Measurements from ENCODE around the gene COPE. TPM values are rescaled to one million over a fixed set of nuclear protein-coding genes. Genes with fewer than 3 reads are reported as not detected.

COPE gene
- total and polyA plus RNA-seq, 2 experiments from 2014 or later: 322 to 347 TPM

GRCh38 chr19:18929311-18929710 is 10.1 kb upstream of the COPE start:
- Histone ChIP-seq H2AFZ (no peak overlapping the region), H3K27me3 (replicated peaks; ENCODE audit: insufficient read depth) (no peaks in the 10 kb centered on the region), H3K27ac (no peak overlapping the region), H3K4me1 (ENCODE audit: insufficient read depth) (no peaks in the 10 kb centered on the region), H3K9me2 (ENCODE audit: insufficient read depth) (no peaks in the 10 kb centered on the region), H3K9ac (no peak overlapping the region), H3F3A (ENCODE audit: insufficient read depth) (peaks cover 16% of the 10 kb centered on the region; the same call in 1 of the 2 replicates), H3K79me2 (ENCODE audit: insufficient read depth) (no peaks in the 10 kb centered on the region), H3K9me3 (ENCODE audit: low read depth) (no peaks in the 10 kb centered on the region), H3K36me3 (ENCODE audit: low read depth) (peaks cover 12% of the 10 kb centered on the region; the same call in 1 of the 2 replicates), H4K20me1 (ENCODE audit: insufficient read depth) (no peaks in the 10 kb centered on the region), H3K4me2 (ENCODE audit: unreplicated experiment) (no peak overlapping the region), H3K4me3 (no peak overlapping the region)
- in situ Hi-C loops (cut with MboI): no loop called here
- WGBS, 2 experiments (ENCODE audit: low coverage in 1 of 2, low lambda C conversion rate in 2 of 2, missing lambda C conversion rate in 2 of 2): 91% methylated on average over 19 to 25 of the region's 25 CpGs
- TF ChIP-seq EZH2phosphoT487 (IDR thresholded peaks at IDR 0.05; ENCODE audit: insufficient read depth, low read depth): no peak
- no peak for TF ChIP-seq EZH2 (IDR thresholded peaks at IDR 0.05; ENCODE audit: insufficient read depth, poor library complexity, severe bottlenecking)
- DNase-seq: no peak

- DNase-seq: no peak
- WGBS, 2 experiments (ENCODE audit: low coverage in 1 of 2, low lambda C conversion rate in 2 of 2, missing lambda C conversion rate in 2 of 2): 90 to 92% methylated on average over 18 to 25 of the region's 26 CpGs
- H3K9ac ChIP-seq: no peak overlapping the region
- no peaks in the 10 kb centered on the region for H4K20me1 ChIP-seq (ENCODE audit: insufficient read depth)
- H3K36me3 ChIP-seq (ENCODE audit: low read depth): peaks cover 9% of the 10 kb centered on the region; the same call in 1 of the 2 replicates
- H3K79me2 ChIP-seq (ENCODE audit: insufficient read depth): no peaks in the 10 kb centered on the region
- TF ChIP-seq EZH2 (IDR thresholded peaks at IDR 0.05; ENCODE audit: insufficient read depth, poor library complexity, severe bottlenecking) (no peak), EZH2phosphoT487 (IDR thresholded peaks at IDR 0.05; ENCODE audit: insufficient read depth, low read depth) (no peak)
- H3K9me2 ChIP-seq (ENCODE audit: insufficient read depth): no peaks in the 10 kb centered on the region
- H3K27ac ChIP-seq: no peak overlapping the region
- no peak overlapping the region for H2AFZ ChIP-seq
- H3K9me3 ChIP-seq (ENCODE audit: low read depth): no peaks in the 10 kb centered on the region
- H3K4me3 ChIP-seq: no peak overlapping the region
- H3K4me1 ChIP-seq (ENCODE audit: insufficient read depth): no peaks in the 10 kb centered on the region
- in situ Hi-C loops (cut with MboI): no loop called here
- H3F3A ChIP-seq (ENCODE audit: insufficient read depth): peaks cover 15% of the 10 kb centered on the region; the same call in 1 of the 2 replicates
- H3K27me3 ChIP-seq (replicated peaks; ENCODE audit: insufficient read depth): no peaks in the 10 kb centered on the region
- no peak overlapping the region for H3K4me2 ChIP-seq (ENCODE audit: unreplicated experiment)
These were observed 9.0 kb upstream of the COPE start for GRCh38 chr19:18928018-18928805.

- TF ChIP-seq EZH2phosphoT487 (IDR thresholded peaks at IDR 0.05; ENCODE audit: insufficient read depth, low read depth) (no peak), EZH2 (IDR thresholded peaks at IDR 0.05; ENCODE audit: insufficient read depth, poor library complexity, severe bottlenecking) (no peak)
- Histone ChIP-seq H3K9ac (no peak overlapping the region), H3F3A (ENCODE audit: insufficient read depth) (peaks cover 11% of the 10 kb centered on the region; the same call in 1 of the 2 replicates), H3K4me3 (no peak overlapping the region), H3K27me3 (replicated peaks; ENCODE audit: insufficient read depth) (no peaks in the 10 kb centered on the region), H2AFZ (no peak overlapping the region), H3K4me1 (ENCODE audit: insufficient read depth) (peaks cover 11% of the 10 kb centered on the region), H3K9me2 (ENCODE audit: insufficient read depth) (no peaks in the 10 kb centered on the region), H3K36me3 (ENCODE audit: low read depth) (no peaks in the 10 kb centered on the region; the same call in 1 of the 2 replicates), H3K79me2 (ENCODE audit: insufficient read depth) (peaks cover 23% of the 10 kb centered on the region), H3K9me3 (ENCODE audit: low read depth) (no peaks in the 10 kb centered on the region), H4K20me1 (ENCODE audit: insufficient read depth) (no peaks in the 10 kb centered on the region), H3K27ac (no peak overlapping the region), H3K4me2 (ENCODE audit: unreplicated experiment) (no peak overlapping the region)
- in situ Hi-C loops (cut with MboI): no loop called here
- WGBS, 2 experiments (ENCODE audit: low coverage in 1 of 2, low lambda C conversion rate in 2 of 2, missing lambda C conversion rate in 2 of 2): 96% methylated on average over 13 to 14 of the region's 15 CpGs
- DNase-seq: no peak
These were observed 5.6 kb upstream of the COPE start for GRCh38 chr19:18924684-18925213.

- TF ChIP-seq EZH2phosphoT487 (IDR thresholded peaks at IDR 0.05; ENCODE audit: insufficient read depth, low read depth) (no peak), EZH2 (IDR thresholded peaks at IDR 0.05; ENCODE audit: insufficient read depth, poor library complexity, severe bottlenecking) (no peak)
- H3K9me2 ChIP-seq (ENCODE audit: insufficient read depth): no peaks in the 10 kb centered on the region
- peaks cover 18% of the 10 kb centered on the region for H3F3A ChIP-seq (ENCODE audit: insufficient read depth)
- no peaks in the 10 kb centered on the region for H3K27me3 ChIP-seq (replicated peaks; ENCODE audit: insufficient read depth)
- peaks cover 18% of the 10 kb centered on the region for H3K4me1 ChIP-seq (ENCODE audit: insufficient read depth)
- no peaks in the 10 kb centered on the region; the same call in 1 of the 2 replicates for H3K36me3 ChIP-seq (ENCODE audit: low read depth)
- 83% methylated on average over 28 to 29 of the region's 29 CpGs for WGBS, 2 experiments (ENCODE audit: low coverage in 1 of 2, low lambda C conversion rate in 2 of 2, missing lambda C conversion rate in 2 of 2)
- in situ Hi-C loops (cut with MboI): no loop called here
- peaks cover 39% of the 10 kb centered on the region for H3K79me2 ChIP-seq (ENCODE audit: insufficient read depth)
- no peaks in the 10 kb centered on the region for H4K20me1 ChIP-seq (ENCODE audit: insufficient read depth)
- H3K9ac ChIP-seq: no peak overlapping the region
- H3K4me3 ChIP-seq: no peak overlapping the region
- no peak for DNase-seq
- no peak overlapping the region for H3K27ac ChIP-seq
- no peak overlapping the region for H2AFZ ChIP-seq
- no peaks in the 10 kb centered on the region for H3K9me3 ChIP-seq (ENCODE audit: low read depth)
- H3K4me2 ChIP-seq (ENCODE audit: unreplicated experiment): no peak overlapping the region
These were observed 3.2 kb upstream of the COPE start for GRCh38 chr19:18922228-18922985.

All from GM23248 (cell line).